ENCODE measurements around the gene DNAH10.

DNA sequence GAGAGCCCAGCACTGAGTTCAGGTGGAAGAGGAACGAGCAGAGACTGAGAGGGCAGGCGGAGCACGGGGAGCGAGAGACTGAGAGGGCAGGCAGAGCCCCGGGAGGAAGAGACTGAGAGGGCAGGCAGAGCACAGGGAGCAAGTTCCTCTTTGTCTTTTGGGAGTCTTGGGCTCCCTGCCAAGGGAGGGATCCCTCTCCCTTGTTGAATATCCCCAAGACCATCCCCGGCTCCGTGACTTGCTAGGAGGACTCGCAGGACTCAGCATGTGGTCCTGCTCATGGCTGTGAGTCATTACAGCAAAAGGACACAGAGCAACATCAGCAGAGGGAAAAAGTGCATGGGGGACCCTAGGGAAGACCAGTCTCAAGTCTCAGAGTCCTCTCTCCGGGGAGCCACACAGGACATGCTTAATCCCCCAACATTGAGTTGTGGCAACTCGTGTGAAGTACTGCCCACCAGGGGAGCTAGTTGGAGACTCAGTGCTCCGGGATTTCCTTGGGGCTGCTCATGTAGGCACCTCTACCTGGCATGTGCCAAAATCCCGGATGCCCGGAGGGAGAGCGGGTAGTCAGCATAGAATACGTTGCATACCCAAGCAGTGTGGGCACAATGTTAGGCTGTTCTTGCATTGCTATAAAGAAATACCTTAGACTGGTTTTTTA is 129.5 kb downstream of the DNAH10 start:
- TF ChIP-seq, protein P1, sequence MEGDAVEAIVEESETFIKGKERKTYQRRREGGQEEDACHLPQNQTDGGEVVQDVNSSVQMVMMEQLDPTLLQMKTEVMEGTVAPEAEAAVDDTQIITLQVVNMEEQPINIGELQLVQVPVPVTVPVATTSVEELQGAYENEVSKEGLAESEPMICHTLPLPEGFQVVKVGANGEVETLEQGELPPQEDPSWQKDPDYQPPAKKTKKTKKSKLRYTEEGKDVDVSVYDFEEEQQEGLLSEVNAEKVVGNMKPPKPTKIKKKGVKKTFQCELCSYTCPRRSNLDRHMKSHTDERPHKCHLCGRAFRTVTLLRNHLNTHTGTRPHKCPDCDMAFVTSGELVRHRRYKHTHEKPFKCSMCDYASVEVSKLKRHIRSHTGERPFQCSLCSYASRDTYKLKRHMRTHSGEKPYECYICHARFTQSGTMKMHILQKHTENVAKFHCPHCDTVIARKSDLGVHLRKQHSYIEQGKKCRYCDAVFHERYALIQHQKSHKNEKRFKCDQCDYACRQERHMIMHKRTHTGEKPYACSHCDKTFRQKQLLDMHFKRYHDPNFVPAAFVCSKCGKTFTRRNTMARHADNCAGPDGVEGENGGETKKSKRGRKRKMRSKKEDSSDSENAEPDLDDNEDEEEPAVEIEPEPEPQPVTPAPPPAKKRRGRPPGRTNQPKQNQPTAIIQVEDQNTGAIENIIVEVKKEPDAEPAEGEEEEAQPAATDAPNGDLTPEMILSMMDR (conservative IDR thresholded peaks at IDR 0.05), result no peak
- TF ChIP-seq EZH2 (IDR thresholded peaks at IDR 0.05; ENCODE audit: low read depth), result no peak
